WTC11 (cell line): ENCODE data around the gene SYNGAP1.

Experiments used
- NR2C2 ChIP-seq: sonication (generic); formaldehyde crosslinking; IDR thresholded peaks from 2 replicates; pipeline ENCODE4 v1.8.0; 2022; ENCODE audit warnings: mild to moderate bottlenecking, missing genetic modification reagents
- ZNF532 ChIP-seq: fragments of 250-450 bp; sonication (Bioruptor Pico); IDR thresholded peaks from 2 replicates; pipeline ENCODE4 v1.9.0; 2021; ENCODE audit warnings: mild to moderate bottlenecking, borderline replicate concordance

GRCh38 chr6:33432546-33432945, 12.7 kb downstream of the SYNGAP1 start:
- TF ChIP-seq ZNF532 (CRISPR knock-in tag): no peak
- TF ChIP-seq NR2C2 (CRISPR knock-in tag): no peak
